Sciatic nerve (tissue), 2 donors: ENCODE measurements around the gene CIBAR2. TPM values are rescaled to one million over a fixed set of nuclear protein-coding genes. Genes with fewer than 3 reads are reported as not detected.
"Not testable (repeated sequence)": the region's sequence is repeated elsewhere in the genome, so short reads cannot be mapped to it uniquely, and the experiment has no call there.

ENCODE experiments used
- ATAC-seq: fragments of 200-7000 bp; cut with Tn5 transposase; one replicate; pipeline ENCODE4 v1.9.1; 2020; ENCODE audit warnings: mild to moderate bottlenecking, moderate library complexity
- DNase-seq: peaks from one replicate; pipeline ENCODE4 v3.0.0-alpha.2; 2020; ENCODE audit warnings: low spot score
- intact Hi-C: fragments of 100-400 bp; cut with DNase I; formaldehyde crosslinking; loops from one replicate; pipeline ENCODE4 v1.14.2; 2022
- total RNA-seq: library from RNA; stranded (reverse); fragmentation: NEBNext Ultra II Directional; extraction: Animal tissue kit (Norgen Biotek cat#: 25700); gene quantifications from one replicate; pipeline ENCODE4 v1.2.1, GENCODE V29; 2021
- donor health status: DM: no; HTN: no; CAD: no.
- donor health status: DM: no; HTN: no; CAD: no.

CIBAR2 gene
- total RNA-seq, 1 donor from 2014 or later: not detected

DNA sequence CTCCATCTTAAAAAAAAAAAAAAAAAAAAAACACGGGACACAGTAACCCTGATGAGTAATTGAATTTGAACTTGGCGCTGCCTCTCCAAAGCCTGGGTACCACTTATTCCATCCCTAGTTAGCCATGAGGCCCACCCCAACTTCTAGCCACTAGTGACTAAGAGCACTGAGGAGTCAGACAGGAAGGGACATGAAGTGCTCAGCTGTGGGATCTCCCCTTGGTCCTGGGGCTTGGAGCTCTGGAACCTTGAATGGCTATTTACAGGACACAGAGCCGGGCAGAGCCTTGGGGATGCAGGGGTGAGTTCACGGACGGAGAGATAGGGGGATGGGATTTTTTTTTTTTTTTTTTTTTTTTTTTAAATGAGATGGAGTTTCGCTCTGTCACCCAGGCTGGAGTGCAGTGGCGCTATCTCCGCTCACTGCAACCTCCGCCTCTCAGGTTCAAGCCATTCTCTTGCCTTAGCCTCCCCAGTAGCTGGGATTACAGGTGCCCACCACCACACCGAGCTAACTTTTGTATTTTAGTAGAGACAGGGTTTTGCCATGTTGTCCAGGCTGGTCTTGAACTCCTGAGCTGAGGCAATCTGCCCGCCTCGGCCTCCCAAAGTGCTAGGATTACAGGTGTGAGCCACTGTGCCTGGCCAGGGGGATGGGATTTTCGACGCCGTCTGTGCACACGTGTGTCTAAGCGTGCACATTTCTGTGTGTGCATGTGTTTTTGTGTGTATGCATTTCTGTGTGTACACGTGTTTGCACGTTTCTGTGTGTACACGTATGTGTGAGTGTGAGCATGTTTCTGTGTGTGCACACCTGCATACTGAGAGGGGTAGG is 20.4 kb upstream of the CIBAR2 start:
- DNase-seq (no peak), ATAC-seq (no peak)
- intact Hi-C loops: no loop called here

DNA sequence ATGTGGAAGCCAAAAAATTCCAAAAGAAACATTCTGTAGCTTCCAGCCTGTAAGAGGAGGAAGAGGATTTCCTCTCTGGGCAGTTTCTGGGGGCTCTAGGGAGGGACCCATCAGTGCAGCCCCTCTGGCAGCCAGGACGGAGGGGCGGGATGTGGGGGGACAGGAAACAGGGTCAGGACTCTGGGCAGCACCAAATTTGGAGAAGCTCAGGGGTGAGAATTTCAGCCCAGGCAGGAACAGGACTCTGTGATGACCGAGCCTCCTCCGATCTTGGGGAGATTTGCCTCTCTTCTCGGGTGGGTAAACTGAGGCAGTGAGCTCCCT is 18.4 kb upstream of the CIBAR2 start:
- ATAC-seq (no peak), DNase-seq (no peak)
- intact Hi-C loops: no loop called here

DNA sequence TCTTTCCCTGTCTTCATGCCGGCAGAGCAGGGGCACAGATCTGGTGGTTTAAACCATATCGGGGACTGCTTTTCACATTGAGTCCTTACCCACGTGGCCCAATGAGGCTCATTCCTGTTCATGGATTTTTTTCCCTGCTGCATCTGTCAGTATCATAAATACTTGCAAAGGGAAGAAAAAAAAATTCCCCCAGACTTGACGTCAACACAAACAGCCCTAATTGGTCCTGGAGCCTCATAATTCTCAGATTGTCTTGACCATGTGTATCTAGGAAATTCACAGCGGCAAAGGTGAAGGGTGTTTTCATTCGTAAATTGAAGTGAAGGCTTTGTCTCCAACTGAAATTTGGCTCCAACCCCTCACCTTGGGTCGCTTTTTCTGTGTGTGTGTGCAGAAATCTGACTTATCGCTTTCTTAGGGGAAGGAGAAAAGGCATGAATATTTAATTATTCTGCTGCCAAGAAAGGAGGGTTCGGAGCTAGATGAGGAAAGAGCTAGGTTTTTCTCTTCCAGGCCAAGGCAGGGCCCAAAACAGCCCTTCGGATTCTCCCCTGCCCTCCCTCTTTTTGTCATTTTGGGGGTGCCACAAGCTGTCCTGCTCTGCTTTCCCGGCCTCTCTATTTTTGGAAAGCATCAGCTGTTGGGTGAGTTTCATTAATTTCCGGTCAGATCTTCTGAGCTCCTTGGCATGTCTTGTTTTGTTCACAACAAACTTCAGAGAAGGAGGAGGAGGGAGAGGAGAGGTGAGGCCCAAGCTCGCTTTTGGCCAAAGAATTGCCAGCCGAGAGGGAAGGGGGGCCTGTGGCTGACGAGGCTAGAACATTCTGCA is 17.8 kb upstream of the CIBAR2 start:
- ATAC-seq: peak; percentile 56
- intact Hi-C loops: no loop called here

DNA sequence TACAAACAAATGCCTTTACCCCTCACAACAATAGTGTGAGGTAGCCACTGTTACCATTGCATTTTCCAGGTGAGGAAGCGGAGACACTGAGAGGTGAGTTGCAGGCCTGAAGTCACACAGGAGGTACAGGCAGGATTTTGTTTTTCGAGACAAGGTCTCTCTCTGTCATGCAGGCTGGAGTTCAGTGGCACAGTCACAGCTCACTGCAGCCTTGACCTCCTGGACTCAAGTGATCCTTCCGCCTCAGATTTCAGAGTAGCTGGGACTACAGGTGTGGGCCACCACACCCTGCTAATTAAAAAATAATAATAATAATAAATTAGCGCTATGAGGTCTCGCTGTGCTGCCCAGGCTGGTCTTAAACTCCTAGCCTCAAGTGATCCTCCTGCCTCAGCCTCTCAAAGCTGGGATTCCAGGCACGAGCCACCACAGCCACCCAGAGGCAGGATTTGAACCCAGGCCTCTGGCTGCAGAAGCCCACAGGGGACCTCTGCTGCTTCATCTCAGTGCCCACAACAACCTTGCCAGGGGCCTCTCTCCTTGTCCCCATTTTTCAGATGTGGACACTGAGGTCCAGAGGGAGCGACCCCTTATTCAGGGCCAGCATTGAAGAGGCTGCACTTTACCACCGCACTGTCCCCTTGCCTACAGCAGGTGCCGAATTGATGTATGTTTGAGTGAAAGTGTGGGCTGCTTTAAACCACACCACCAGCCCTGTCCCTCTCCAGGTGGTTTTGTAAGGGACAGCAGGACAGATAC is 16.0 kb upstream of the CIBAR2 start:
- no peak for ATAC-seq
- DNase-seq: no peak
- intact Hi-C loops: no loop called here

More for the DNA sequence above, 17.8 kb upstream of the CIBAR2 start:
- no peak for DNase-seq

DNA sequence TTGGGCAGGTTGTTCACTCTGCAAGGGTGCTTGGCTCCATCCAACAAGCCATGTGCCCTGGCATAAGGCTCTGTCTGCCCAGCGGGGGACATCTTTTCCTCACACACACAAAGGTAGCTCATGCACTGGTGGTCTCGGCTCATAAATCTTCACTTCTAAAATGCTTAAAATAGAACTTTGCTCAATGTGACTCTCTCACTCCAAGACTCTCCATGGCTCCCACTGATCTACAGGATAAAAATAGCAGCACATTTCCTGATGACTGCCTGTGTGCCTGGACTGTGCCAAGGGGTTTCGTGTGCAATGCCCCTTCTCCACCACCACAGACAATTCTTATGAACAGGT is 15.1 kb upstream of the CIBAR2 start:
- intact Hi-C loops: no loop called here
- DNase-seq (no peak), ATAC-seq (no peak)

DNA sequence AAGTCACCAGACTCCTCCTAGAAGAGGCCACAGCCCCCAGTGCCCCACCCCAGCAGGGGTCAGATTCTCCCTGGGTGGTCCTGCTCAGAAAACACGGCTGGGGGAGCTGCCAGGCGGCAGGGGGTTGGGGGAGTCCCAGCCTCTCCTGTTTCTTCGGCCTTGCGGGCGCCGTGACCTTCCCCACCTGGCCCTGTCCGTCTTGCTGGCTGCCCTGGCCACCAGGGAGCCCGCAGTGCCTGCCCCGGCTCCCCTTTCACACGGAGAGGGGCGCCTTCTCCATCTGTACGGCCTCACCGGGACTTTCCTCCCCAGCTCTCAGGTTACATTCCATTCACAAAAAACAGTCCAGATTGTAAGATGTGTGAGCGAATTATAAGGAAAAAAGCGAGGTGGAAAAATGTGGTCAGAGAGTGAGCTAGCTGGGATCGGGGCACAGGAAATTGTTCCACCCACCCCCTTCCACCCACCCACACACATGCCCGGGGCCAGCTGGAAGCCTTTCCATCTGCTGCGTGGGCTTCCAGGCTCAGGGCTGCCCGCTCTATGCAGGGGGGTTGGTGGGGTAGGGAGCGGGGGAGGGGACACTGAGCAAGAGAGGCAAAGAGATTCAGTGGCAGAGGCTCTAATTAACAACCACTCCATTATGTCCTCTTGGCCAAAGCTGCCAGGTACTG is 14.6 kb upstream of the CIBAR2 start:
- intact Hi-C loops: no loop called here
- DNase-seq (no peak), ATAC-seq (peak; percentile 59)

DNA sequence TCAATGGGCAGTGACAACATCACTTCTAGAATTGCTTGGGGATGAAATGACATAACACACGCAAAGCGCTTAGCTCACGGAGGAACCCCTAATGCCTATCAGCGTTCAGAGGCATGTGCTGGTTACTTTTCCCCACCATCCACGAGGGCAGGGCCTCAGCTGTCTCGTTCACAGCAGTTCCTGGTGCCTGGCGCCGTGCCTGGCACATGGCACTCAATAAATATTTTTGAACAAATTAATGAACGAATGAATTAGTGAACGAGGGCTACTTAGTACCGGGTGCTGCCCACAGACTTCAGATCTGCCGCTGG is 14.1 kb upstream of the CIBAR2 start:
- intact Hi-C loops: no loop called here

DNA sequence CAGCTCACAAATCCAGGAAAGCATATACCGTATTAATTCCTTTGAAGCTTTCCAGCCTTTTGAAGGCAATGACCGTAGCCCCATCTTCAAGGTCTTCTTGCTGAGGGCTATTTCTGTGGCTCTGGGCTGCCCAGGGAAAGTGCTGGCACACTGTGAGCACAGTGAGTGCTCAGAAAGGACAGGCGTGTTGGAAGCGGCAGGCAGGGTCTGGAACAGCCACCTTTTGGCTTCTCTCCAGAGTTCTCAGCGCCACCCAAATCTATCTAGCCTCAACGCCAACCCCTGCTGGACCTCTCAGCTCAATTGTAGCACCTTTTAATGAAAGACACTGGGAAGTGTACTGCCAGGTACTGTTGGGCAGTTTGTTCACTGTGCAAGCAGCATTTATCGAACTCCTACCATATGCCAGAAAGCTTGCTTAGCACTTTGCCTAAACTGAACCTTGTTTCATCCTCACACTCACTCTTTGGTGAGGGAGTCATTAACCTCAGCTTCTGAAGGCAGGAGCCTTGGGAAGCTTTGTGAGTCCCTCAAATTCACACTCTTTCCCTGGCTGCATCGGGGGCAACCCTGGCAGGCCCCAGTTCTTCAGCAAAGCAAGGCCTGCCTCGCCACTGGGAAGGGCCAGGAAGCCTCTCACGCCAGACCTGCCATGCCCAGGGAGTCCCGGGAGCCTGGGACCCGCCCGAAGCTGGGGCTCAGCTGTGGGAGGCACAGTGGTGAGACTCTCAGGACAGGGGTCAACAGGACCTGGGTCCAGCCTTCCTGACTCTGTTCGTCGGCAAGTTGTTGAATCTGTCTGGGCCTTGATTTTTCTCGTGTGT is 13.5 kb upstream of the CIBAR2 start:
- intact Hi-C loops: no loop called here
- no peak for ATAC-seq
- DNase-seq: no peak

More for the DNA sequence above, 14.1 kb upstream of the CIBAR2 start:
- ATAC-seq: no peak
- no peak for DNase-seq

DNA sequence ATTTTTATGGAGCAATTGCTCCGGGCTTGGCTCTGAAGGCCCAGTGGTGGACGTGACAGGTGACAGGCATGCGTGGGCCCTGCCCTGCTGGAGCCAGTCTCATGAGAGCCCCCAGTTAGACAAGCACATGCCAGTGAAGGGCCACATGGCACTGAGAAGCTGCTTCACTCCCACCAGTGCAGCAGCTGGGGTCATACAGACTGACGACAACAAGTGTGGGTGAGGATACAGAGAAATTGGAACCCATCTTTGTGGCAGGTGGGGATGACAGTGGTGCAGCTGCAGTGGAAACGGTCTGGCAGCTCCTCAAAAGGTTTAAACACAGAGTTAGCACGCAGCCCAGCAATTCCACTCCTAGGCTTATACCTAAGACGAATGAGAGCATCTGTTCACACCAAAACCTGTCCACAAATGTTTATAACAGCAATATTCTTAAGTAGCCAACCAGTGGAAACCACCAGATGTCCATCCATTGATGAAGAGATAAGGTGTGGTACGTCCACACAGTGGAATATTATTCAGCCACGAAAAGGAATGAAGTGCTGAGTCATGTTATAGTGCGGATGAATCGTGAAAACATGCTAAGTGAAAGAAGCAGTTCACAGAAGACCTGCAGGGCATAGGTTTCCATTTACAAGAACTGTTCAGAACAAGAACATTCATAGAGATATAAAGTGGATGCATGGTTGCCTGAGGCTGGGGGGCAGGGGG is 12.5 kb upstream of the CIBAR2 start:
- no peak for ATAC-seq
- DNase-seq: no peak
- intact Hi-C loops: no loop called here

DNA sequence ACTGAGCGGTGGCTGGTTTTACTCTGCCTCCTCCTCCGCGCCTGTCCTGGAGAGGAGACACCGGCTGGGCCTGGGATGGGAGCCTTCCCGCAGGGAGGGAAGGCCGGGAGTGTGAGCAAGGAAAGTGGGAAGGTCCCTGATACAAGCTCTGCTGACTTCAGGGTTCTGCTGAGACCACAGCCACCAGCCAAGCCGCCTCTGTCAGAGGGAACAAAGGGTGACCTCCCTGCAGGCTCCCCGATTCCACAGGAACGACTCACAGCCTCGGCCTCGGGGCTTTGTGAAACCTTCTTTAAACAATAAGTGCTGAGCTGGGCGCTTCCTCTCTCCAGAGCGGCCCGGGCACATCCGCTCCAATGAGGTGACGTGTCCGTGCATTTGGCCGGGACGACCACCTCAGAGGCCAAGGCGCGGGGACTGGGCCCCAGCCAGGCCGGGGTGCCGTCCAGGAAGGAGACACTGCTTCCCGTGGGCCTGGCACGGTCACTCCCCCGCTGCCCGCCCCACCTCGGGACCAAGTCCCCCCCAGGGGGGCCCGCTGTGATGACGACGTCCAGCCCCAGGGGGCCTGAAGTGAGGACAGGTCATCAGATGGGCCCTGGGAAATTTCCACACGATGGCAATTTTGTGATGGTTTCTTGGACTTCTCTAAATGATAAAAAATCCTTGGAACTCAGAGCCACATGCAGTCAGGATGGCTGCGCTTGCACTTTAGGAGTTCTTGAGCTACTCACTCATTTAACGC is 11.8 kb upstream of the CIBAR2 start:
- no peak for DNase-seq
- intact Hi-C loops: no loop called here
- ATAC-seq: no peak

DNA sequence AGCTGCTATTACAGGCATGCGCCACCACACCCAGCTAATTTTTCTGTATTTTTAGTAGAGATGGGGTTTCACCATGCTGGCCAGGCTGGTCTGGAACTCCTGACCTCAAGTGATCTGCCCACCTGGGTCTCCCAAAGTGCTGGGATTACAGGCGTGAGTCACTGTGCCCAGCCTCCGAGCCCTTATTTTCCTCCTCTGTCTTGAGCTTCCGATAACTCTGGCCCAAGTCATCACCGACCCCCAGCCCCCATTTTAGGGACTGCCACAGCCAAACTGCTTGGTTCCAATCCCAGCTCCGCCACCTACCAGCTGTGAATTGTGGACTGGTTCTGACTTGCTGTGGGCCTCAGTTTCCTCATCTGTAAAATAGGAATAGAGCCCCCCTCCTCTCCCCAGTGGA is 11.2 kb upstream of the CIBAR2 start:
- intact Hi-C loops, DNase-seq, ATAC-seq: not testable (repeated sequence)

DNA sequence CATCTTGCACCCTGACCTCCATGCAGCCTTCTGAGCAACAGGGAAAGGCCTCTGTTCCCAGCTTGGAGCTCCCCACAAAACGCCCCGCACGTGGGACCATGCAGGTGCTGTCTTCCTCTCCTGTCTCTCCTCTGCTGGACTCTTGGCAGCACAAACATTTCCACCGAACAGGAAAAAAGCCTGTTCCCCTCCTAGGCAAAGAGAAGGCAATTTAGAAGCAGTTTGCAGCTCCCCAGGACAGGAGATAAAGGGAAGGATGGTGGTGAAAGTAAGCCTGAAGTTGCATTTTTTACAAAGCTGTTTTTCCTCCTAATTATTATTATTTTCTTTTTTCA is 7.7 kb upstream of the CIBAR2 start:
- no peak for ATAC-seq
- no peak for DNase-seq
- intact Hi-C loops: no loop called here

DNA sequence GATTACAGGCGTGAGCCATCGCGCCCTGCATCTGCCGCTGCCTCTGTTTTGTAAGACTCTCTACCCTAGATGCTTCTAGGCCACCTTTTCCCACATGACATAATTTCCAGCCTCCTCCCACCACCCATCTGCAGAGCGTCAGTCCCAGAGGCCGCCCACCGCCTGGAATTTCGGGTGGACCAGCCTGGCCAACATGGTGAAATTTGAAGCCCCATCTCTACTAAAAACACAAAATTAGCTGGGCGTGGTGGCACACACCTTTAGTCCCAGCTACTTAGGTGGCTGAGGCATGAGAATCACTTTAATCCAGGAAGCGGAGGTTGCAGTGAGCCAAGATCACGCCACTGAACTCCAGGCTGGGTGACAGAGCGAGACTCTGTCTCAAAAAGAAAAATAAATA is 5.1 kb upstream of the CIBAR2 start:
- no peak for ATAC-seq
- intact Hi-C loops: loop anchor here (10.0 kb wide), 1 partner anchor 597 kb away; no protein-coding TSS in a partner anchor
- no peak for DNase-seq

DNA sequence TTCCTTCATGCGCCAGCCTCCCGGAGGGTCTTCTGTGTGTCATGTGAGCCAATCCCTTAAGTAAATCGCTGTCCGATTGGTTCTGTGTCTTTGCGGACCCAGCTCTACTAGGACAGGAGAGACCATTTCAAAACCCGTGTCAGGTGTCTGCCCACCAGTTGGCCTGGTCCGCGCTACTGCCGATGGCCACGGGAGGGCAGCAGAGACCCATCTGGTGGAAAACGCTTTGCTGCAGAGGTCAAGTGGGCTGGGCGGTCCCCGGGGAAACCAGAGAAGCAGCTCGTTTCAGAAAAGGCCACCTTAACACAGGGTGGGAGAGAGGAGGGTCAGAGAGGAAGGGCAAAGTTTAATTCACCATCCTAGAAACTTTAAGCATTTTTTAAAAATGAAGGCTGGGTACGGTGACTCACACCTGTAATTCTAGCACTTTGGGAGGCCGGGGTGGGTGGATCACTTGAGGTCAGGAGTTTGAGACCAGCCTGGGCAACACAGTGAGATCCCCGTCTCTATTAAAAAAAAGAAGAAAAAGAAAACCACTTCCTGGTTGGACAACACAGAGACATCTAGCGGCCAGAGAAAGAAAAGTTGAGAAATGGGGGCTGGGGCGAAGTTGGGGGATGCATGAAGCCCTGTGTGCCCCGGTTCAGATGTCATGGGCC is 2.8 kb upstream of the CIBAR2 start:
- intact Hi-C loops: loop anchor here (10.0 kb wide), 1 partner anchor 600 kb away; no protein-coding TSS in a partner anchor
- peak; percentile 95 for DNase-seq
- ATAC-seq: peak; percentile 84

DNA sequence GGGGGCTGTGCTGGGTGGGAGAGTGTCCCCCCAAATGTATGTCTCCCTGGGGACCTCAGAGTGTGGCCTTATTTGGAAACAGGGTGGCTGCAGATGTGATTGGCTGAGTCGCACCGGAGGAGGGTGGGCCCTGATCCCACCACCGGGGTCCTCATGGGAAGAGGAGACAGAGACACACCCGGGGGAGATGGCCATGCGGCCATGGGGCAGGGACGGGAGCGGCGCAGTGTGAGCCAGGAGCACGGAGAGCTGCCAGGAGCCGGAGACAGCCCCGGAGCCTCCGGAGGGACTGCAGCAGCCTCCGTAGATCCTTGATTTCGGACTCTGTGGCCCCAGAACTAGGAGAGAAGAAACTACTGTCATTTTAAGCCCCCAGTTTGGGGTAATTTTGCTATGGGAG is 1.6 kb upstream of the CIBAR2 start:
- DNase-seq (no peak), ATAC-seq (no peak)
- intact Hi-C loops: loop anchor here (10.0 kb wide), 1 partner anchor 601 kb away; no protein-coding TSS in a partner anchor

DNA sequence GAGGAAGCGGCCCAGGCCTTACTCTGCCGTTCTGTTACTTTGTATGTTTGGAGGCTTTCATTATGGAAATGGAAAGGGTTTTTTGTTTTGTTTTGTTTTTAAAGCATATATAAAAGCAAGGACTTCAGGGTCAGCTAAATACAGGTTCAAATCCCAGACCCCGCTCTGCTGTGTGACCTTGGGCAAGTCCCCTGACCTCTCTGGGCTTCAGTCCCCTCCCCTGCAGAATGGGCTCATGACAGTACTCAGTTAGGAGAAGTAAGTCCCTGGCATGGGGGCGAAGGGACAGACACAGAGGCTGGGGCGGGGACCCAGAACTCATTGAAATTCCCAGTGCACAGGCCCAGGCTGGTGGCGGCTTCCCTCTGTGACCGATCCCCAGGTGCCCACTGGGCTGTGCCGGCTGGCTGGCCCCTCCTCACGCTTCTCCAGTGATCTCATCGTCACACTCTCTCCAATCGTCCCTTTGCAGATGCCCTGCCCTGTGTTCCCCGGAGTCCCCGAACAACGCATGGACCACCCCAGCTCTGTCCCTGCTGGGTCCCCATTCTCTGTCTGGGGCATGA is 979 bp upstream of the CIBAR2 start:
- intact Hi-C loops: loop anchor here (10.0 kb wide), 1 partner anchor 602 kb away; no protein-coding TSS in a partner anchor
- ATAC-seq (no peak), DNase-seq (no peak)
